Vagina (tissue), 2 donors: ENCODE results near the gene RUNX2. TPM values are rescaled to one million over a fixed set of nuclear protein-coding genes. Genes with fewer than 3 reads are reported as not detected.

ENCODE experiments used
- DNase-seq, 2 donors: peaks; one replicate each; pipeline ENCODE4 v3.0.0-alpha.2; 2017; ENCODE audit errors: extremely low spot score in 2 of 2
- H3K27ac ChIP-seq: fragments of 200-600 bp; sonication (generic); one replicate; pipeline ENCODE4 v1.5.1; 2019
- H3K27me3 ChIP-seq: fragments of 200-600 bp; sonication (generic); one replicate; pipeline ENCODE4 v1.5.1; 2019
- H3K36me3 ChIP-seq, 2 donors: fragments of 200-600 bp; sonication (generic); one replicate each; pipeline ENCODE4 v1.5.1; 2017 to 2019
- H3K4me1 ChIP-seq: fragments of 200-600 bp; sonication (generic); one replicate; pipeline ENCODE4 v1.5.1; 2019
- H3K4me3 ChIP-seq, 2 donors: fragments of 200-600 bp; sonication (generic); 1 replicate in 1 of 2; 2 replicates in 1 of 2; pipeline ENCODE4 v1.5.1; 2016 to 2019
- H3K9me3 ChIP-seq: fragments of 200-600 bp; sonication (generic); one replicate; pipeline ENCODE4 v1.5.1; 2019
- CTCF ChIP-seq, 3 experiments: fragments of 450-650 bp in 2 of 3; fragments of 200-600 bp in 1 of 3; sonication (generic) in 1 of 3; IDR thresholded peaks; one replicate each; pipeline ENCODE4 v1.5.1; 2017 to 2019; ENCODE audit warnings: antibody characterized with exemption in 3 of 3, mild to moderate bottlenecking in 2 of 3, moderate library complexity in 2 of 3
- POLR2A ChIP-seq, 2 donors: fragments of 450-650 bp; IDR thresholded peaks; one replicate each; pipeline ENCODE4 v1.6.1; 2017; ENCODE audit warnings: antibody characterized with exemption in 2 of 2, mild to moderate bottlenecking in 2 of 2, moderate library complexity in 2 of 2
- POLR2AphosphoS5 ChIP-seq, 2 donors: sonication (generic); formaldehyde crosslinking; IDR thresholded peaks; one replicate each; pipeline ENCODE4 v1.9.0; 2017; ENCODE audit warnings: antibody characterized with exemption in 2 of 2, mild to moderate bottlenecking in 2 of 2, low read depth in 1 of 2; ENCODE audit not compliant: insufficient read depth in 1 of 2
- intact Hi-C: fragments of 100-400 bp; cut with DNase I; formaldehyde crosslinking; loops from one replicate; pipeline ENCODE4 v1.15.1; 2023
- total RNA-seq: library from RNA; depleted of rRNA; stranded (reverse); fragments of >200 nt; gene quantifications from one replicate; pipeline ENCODE4 v1.2.3, GENCODE V29; 2016

The RUNX2 gene
- total RNA-seq, 1 donor from 2014 or later, result 13.0 TPM

- Histone ChIP-seq H3K36me3 (no peaks in the 10 kb centered on the region), H3K4me1 (no peaks in the 10 kb centered on the region), H3K4me3 (no peak overlapping the region), H3K27me3 (no peaks in the 10 kb centered on the region), H3K9me3 (no peaks in the 10 kb centered on the region), H3K27ac (no peak overlapping the region)
- intact Hi-C loops, result no loop called here
- DNase-seq, result no peak
- TF ChIP-seq POLR2A (IDR thresholded peaks at IDR 0.05), result no peak
- no peak for TF ChIP-seq CTCF (IDR thresholded peaks at IDR 0.05)
- TF ChIP-seq POLR2AphosphoS5 (IDR thresholded peaks at IDR 0.05; ENCODE audit: insufficient read depth in 1 of 2, low read depth in 1 of 2), result no peak
These were observed 319.5 kb downstream of the RUNX2 start for GRCh38 chr6:45647341-45648261.

- no peaks in the 10 kb centered on the region for H3K36me3 ChIP-seq
- no peaks in the 10 kb centered on the region for H3K27me3 ChIP-seq
- no peak overlapping the region for H3K4me3 ChIP-seq
- intact Hi-C loops, result no loop called here
- H3K4me1 ChIP-seq, result no peaks in the 10 kb centered on the region
- no peak overlapping the region for H3K27ac ChIP-seq
- DNase-seq, result no peak
- H3K9me3 ChIP-seq, result no peaks in the 10 kb centered on the region
- no peak for TF ChIP-seq CTCF (IDR thresholded peaks at IDR 0.05)
- no peak for TF ChIP-seq POLR2A (IDR thresholded peaks at IDR 0.05)
- no peak for TF ChIP-seq POLR2AphosphoS5 (IDR thresholded peaks at IDR 0.05; ENCODE audit: insufficient read depth in 1 of 2, low read depth in 1 of 2)
These were observed 320.1 kb downstream of the RUNX2 start for GRCh38 chr6:45648262-45648620.

GRCh38 chr6:45650524-45651135, 322.5 kb downstream of the RUNX2 start:
- no peaks in the 10 kb centered on the region for H3K27me3 ChIP-seq
- DNase-seq, result no peak
- H3K4me1 ChIP-seq, result peaks cover 3% of the 10 kb centered on the region
- no peak for TF ChIP-seq CTCF (IDR thresholded peaks at IDR 0.05)
- TF ChIP-seq POLR2A (IDR thresholded peaks at IDR 0.05), result no peak
- no peak for TF ChIP-seq POLR2AphosphoS5 (IDR thresholded peaks at IDR 0.05; ENCODE audit: insufficient read depth in 1 of 2, low read depth in 1 of 2)
- intact Hi-C loops, result no loop called here
- H3K36me3 ChIP-seq, result no peaks in the 10 kb centered on the region
- H3K27ac ChIP-seq, result no peak overlapping the region
- H3K9me3 ChIP-seq, result no peaks in the 10 kb centered on the region
- H3K4me3 ChIP-seq, result no peak overlapping the region

GRCh38 chr6:45651301-45651700, 323.2 kb downstream of the RUNX2 start:
- intact Hi-C loops, result no loop called here
- peaks cover 7% of the 10 kb centered on the region for H3K4me1 ChIP-seq
- TF ChIP-seq POLR2A (IDR thresholded peaks at IDR 0.05), result no peak
- TF ChIP-seq CTCF (IDR thresholded peaks at IDR 0.05), result no peak
- no peak for TF ChIP-seq POLR2AphosphoS5 (IDR thresholded peaks at IDR 0.05; ENCODE audit: insufficient read depth in 1 of 2, low read depth in 1 of 2)
- H3K27ac ChIP-seq, result no peak overlapping the region
- H3K9me3 ChIP-seq, result no peaks in the 10 kb centered on the region
- H3K27me3 ChIP-seq, result no peaks in the 10 kb centered on the region
- H3K36me3 ChIP-seq, result no peaks in the 10 kb centered on the region
- no peak for DNase-seq
- H3K4me3 ChIP-seq, result no peak overlapping the region

- intact Hi-C loops, result no loop called here
These were observed 324.3 kb downstream of the RUNX2 start for GRCh38 chr6:45652416-45652815.

More at GRCh38 chr6:45652416-45652815, 324.3 kb downstream of the RUNX2 start:
- Histone ChIP-seq H3K4me1 (peaks cover 11% of the 10 kb centered on the region), H3K4me3 (no peak overlapping the region), H3K27me3 (no peaks in the 10 kb centered on the region), H3K27ac (no peak overlapping the region), H3K9me3 (no peaks in the 10 kb centered on the region), H3K36me3 (no peaks in the 10 kb centered on the region)
- DNase-seq, result no peak
- TF ChIP-seq POLR2A (IDR thresholded peaks at IDR 0.05), result no peak
- no peak for TF ChIP-seq POLR2AphosphoS5 (IDR thresholded peaks at IDR 0.05; ENCODE audit: insufficient read depth in 1 of 2, low read depth in 1 of 2)
- no peak for TF ChIP-seq CTCF (IDR thresholded peaks at IDR 0.05)
